Esophagus squamous epithelium (tissue), 5 donors: ENCODE results near the gene BCAR1. TPM values are rescaled to one million over a fixed set of nuclear protein-coding genes. Genes with fewer than 3 reads are reported as not detected.

ENCODE experiments used
- DNase-seq: peaks from one replicate; lab custom pipeline; 2025; lab: John Stamatoyannopoulos, UW
- H3K27ac ChIP-seq, 4 donors: fragments of 200-600 bp; sonication (generic); one replicate each; pipeline ENCODE4 v1.5.1; 2016 to 2019; ENCODE audit warnings: mild to moderate bottlenecking in 1 of 4
- H3K27me3 ChIP-seq, 4 donors: fragments of 200-600 bp; sonication (generic); 1 replicate in 3 of 4; 2 replicates in 1 of 4; pipeline versions ENCODE4 v1.5.1 to v1.6.0; 2017 to 2021; ENCODE audit warnings: antibody characterized with exemption in 1 of 4
- H3K36me3 ChIP-seq, 3 donors: fragments of 200-600 bp; sonication (generic); one replicate each; pipeline ENCODE4 v1.5.1; 2016 to 2019
- H3K4me1 ChIP-seq, 3 donors: fragments of 200-600 bp; sonication (generic); one replicate each; pipeline ENCODE4 v1.5.1; 2017 to 2019
- H3K4me3 ChIP-seq, 4 donors: fragments of 200-600 bp; sonication (generic); 1 replicate in 3 of 4; 2 replicates in 1 of 4; pipeline ENCODE4 v1.5.1; 2016 to 2019; ENCODE audit warnings: mild to moderate bottlenecking in 2 of 4, moderate library complexity in 1 of 4
- H3K9me3 ChIP-seq, 3 donors: fragments of 200-600 bp; sonication (generic); one replicate each; pipeline ENCODE4 v1.5.1; 2016 to 2019
- POLR2A ChIP-seq, 4 donors: fragments of 450-650 bp; IDR thresholded peaks; one replicate each; pipeline ENCODE4 v1.6.1; 2017; ENCODE audit warnings: antibody characterized with exemption in 4 of 4, mild to moderate bottlenecking in 4 of 4, moderate library complexity in 3 of 4
- WGBS, 2 donors: methylation state at CpG; one replicate each; pipeline ENCODE4 v1.1.5; 2018; 5-methylcytosine and 5-hydroxymethylcytosine counted together
- intact Hi-C: fragments of 100-400 bp; cut with DNase I; formaldehyde crosslinking; loops from one replicate; pipeline ENCODE4 v1.15.0; 2022
- total RNA-seq, 4 donors: library from RNA; depleted of rRNA; stranded (reverse); fragments of >200 nt; gene quantifications; one replicate each; pipeline ENCODE4 v1.1.0, GENCODE V29; 2016
- TF ChIP-seq, protein P1 (sequence below), 6 experiments: fragments of 450-650 bp in 4 of 6; fragments of 200-600 bp in 2 of 6; sonication (generic) in 2 of 6; IDR thresholded peaks; one replicate each; pipeline ENCODE4 v1.5.1; 2016 to 2019; ENCODE audit warnings: antibody characterized with exemption in 6 of 6, mild to moderate bottlenecking in 4 of 6, moderate library complexity in 4 of 6
- donor health status: DM: yes; HTN: yes; CAD: no.

The BCAR1 gene
- total RNA-seq, 4 donors from 2014 or later, result 26.8 to 51.9 (median 32.1) TPM

DNA sequence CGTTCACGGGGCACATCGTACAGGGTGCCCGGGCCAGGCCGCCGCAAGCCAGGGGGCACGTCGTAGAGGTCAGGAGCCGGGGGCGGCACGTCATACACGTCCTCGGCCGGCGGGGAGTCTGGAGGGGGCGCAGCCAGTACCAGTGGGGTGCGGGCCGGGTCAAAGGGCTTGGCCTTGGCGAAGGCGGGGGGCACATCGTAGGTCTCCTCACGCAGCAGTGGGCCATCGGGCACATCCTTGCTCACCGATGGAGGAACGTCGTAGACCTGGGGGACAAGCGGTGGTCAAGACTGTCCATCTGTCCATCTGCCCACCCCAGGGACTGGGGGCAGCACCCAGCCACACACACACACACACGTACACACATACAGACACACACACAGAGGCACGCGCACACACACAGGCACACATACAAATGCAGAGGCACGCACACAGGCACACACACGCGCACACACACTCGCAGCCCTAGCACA, 15.7 kb downstream of the BCAR1 start:
- TF ChIP-seq, protein P1, sequence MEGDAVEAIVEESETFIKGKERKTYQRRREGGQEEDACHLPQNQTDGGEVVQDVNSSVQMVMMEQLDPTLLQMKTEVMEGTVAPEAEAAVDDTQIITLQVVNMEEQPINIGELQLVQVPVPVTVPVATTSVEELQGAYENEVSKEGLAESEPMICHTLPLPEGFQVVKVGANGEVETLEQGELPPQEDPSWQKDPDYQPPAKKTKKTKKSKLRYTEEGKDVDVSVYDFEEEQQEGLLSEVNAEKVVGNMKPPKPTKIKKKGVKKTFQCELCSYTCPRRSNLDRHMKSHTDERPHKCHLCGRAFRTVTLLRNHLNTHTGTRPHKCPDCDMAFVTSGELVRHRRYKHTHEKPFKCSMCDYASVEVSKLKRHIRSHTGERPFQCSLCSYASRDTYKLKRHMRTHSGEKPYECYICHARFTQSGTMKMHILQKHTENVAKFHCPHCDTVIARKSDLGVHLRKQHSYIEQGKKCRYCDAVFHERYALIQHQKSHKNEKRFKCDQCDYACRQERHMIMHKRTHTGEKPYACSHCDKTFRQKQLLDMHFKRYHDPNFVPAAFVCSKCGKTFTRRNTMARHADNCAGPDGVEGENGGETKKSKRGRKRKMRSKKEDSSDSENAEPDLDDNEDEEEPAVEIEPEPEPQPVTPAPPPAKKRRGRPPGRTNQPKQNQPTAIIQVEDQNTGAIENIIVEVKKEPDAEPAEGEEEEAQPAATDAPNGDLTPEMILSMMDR (IDR thresholded peaks at IDR 0.05), result no peak
- no peak for TF ChIP-seq POLR2A (IDR thresholded peaks at IDR 0.05)
- Histone ChIP-seq H3K4me1 (peaks cover 15 to 45% (median 31%) of the 10 kb centered on the region in 3 donors), H3K4me3 (no peak overlapping the region), H3K27me3 (no peaks in the 10 kb centered on the region), H3K9me3 (no peaks in the 10 kb centered on the region), H3K27ac (no peak overlapping the region), H3K36me3 (peaks cover 5 to 83% (median 25%) of the 10 kb centered on the region in 3 donors)
- intact Hi-C loops, result no loop called here
- 80 to 92% methylated on average over 10 to 21 of the region's 34 CpGs for WGBS, 2 donors
- DNase-seq, result no peak

DNA sequence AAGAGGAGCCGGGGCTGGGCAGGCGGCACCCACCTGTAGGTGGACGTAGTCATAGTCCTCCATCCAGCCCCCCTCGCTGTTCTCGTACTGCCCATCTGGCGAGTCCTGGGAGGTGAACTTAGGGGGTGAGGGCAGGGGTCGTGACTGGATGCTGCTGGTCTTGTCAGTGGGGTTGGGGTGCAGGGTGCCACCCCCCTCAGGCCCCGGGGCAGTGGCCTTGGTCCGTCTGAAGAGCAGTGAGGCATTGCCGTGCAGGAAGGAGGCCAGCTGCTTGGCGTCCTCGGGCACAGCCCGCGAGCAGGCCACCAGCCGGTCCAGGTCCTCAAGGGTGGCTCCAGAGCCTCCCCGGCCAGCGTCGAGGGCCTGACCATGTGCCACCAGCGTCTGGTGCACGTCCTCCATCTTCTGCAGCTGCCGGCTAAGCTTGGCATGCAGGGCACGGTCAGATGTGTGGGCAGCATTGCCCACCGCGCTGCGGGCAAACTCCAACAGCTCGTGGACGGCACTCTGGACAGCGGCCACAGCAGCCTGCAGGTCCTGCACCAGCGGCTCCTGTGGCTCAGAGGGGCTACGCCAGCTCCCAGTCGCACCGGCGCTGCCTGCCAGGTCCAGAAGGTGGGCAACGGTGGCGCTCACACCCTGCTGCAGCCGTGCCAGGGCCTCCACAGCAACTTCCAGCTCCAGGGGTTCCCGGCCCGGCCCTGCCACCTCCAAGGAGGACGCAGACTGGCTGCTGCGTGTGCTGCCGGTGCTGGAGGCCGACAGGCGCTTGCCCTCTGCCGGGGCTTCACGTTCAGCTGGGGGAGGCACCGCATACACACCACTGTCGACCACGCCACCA, 16.3 kb downstream of the BCAR1 start:
- Histone ChIP-seq H3K9me3 (no peaks in the 10 kb centered on the region), H3K27me3 (no peaks in the 10 kb centered on the region), H3K4me1 (peaks cover 15 to 43% (median 30%) of the 10 kb centered on the region in 3 donors), H3K4me3 (no peak overlapping the region), H3K36me3 (peaks cover 5 to 83% (median 26%) of the 10 kb centered on the region in 3 donors), H3K27ac (peak overlapping the region in 2 of 4 donors; percentile 30 to 72)
- WGBS, 2 donors, result 86 to 88% methylated on average over 5 to 6 of the region's 48 CpGs
- intact Hi-C loops, result loop anchor here (5.0 kb wide), 1 partner anchor 152 kb away; no protein-coding TSS in a partner anchor
- TF ChIP-seq POLR2A (IDR thresholded peaks at IDR 0.05), result no peak
- TF ChIP-seq, protein P1 (IDR thresholded peaks at IDR 0.05), result no peak
- DNase-seq, result no peak

DNA sequence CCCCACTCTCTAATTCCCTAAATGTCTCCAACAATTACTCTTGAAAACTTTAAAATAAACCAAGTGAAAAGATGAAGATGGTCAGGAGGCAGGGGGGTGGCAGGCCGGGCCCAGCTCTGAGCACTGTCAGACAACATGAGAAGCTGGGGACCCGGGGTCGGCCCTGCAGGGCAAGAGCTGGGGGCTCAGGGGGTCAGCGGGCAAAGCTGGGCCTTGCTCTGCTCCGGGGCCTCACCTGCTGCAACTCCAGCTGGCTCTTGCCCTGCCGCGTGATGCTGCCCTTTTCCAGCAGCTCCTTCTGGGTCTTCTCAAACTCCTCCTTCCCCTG, 17.8 kb downstream of the BCAR1 start:
- intact Hi-C loops, result loop anchor here (5.0 kb wide), 1 partner anchor 154 kb away; no protein-coding TSS in a partner anchor
- Histone ChIP-seq H3K4me1 (peaks cover 6 to 28% (median 15%) of the 10 kb centered on the region in 3 donors), H3K36me3 (peaks cover 15 to 92% (median 37%) of the 10 kb centered on the region in 3 donors), H3K4me3 (no peak overlapping the region), H3K9me3 (no peaks in the 10 kb centered on the region), H3K27ac (peak overlapping the region in 3 of 4 donors; percentile 26 to 72 (median 30)), H3K27me3 (no peaks in the 10 kb centered on the region)
- DNase-seq, result no peak
- TF ChIP-seq POLR2A (IDR thresholded peaks at IDR 0.05), result no peak
- TF ChIP-seq, protein P1 (IDR thresholded peaks at IDR 0.05), result no peak
- 44% methylated on average over 7 of the region's 7 CpGs; no CpG with 5 or more reads in 1 of the 2 donors for WGBS, 2 donors

DNA sequence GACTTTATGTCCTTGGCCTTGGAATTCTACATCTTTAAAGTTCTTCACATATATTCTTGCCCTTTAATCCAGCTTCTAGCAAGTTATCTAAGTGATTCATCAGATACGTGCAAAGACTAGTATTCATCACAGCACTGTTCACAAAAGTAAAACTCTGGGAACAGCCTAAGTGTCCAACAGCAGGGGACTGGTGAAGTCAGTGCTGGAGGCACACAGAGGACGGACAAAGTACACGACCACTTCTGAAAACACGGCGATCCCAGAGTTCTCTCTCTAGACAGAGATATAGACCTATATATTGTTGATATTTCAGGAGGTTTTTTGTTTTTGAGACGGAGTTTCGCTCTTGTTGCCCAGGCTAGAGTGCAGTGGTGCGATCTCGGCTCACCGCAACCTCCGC, 19.9 kb downstream of the BCAR1 start:
- Histone ChIP-seq H3K9me3 (no peaks in the 10 kb centered on the region), H3K4me1 (peaks cover 6 to 16% (median 7%) of the 10 kb centered on the region in 3 donors), H3K27ac (no peak overlapping the region), H3K36me3 (peaks cover 20 to 89% (median 42%) of the 10 kb centered on the region in 3 donors), H3K4me3 (no peak overlapping the region), H3K27me3 (peaks cover 0 to 7% (median 0%) of the 10 kb centered on the region in 4 donors)
- no peak for DNase-seq
- intact Hi-C loops, result loop anchor here (5.0 kb wide), 1 partner anchor 156 kb away; no protein-coding TSS in a partner anchor
- no peak for TF ChIP-seq POLR2A (IDR thresholded peaks at IDR 0.05)
- TF ChIP-seq, protein P1 (IDR thresholded peaks at IDR 0.05), result no peak
- 86 to 88% methylated on average over 11 of the region's 11 CpGs for WGBS, 2 donors
